ENCODE results near the gene KCNMA1. TPM values are rescaled to one million over a fixed set of nuclear protein-coding genes. Genes with fewer than 3 reads are reported as not detected.

KCNMA1 gene
- total RNA-seq, 1 experiment from 2014 or later = 0.45 TPM

DNA sequence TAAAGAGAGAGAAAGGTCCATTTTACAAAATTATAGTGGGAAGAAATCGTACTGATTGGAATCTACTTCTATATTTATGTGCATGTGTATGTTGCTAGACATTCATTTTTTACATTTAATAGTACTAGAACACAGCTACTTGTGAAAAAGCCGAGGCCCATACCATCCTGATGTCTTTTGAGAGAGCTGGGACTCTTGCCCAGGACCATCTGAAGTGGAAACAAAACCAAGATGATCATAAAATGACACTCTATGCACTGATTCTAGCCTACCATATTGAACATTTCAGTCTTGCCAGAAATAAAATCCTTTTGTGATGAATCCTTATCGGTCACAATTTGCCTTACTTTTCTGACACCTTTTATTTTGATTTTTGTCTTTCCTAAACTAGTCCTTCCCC lies 640.0 kb downstream of the KCNMA1 start:
- Mint-ChIP-seq H3K4me1 (ENCODE audit: low read depth, unreplicated experiment) (no peaks in the 10 kb centered on the region), H3K36me3 (ENCODE audit: insufficient read depth, unreplicated experiment) (no peaks in the 10 kb centered on the region), H3K27me3 (ENCODE audit: unreplicated experiment) (peaks cover 83% of the 10 kb centered on the region), H3K4me3 (ENCODE audit: low read depth, unreplicated experiment) (no peak overlapping the region), H3K9me3 (ENCODE audit: low read depth, unreplicated experiment) (no peaks in the 10 kb centered on the region), H3K27ac (ENCODE audit: unreplicated experiment) (no peak overlapping the region)
- CTCF ChIA-PET = interaction anchor here (0.6 kb wide), 1 partner anchor 7 kb away, joined by 3 read pairs; no protein-coding TSS in a partner anchor
- intact Hi-C loops (cut with micrococcal nuclease; ENCODE audit: unreplicated experiment) = no loop called here
- no TSS peak for BruUV-seq (replicated peaks)
- TF ChIP-seq, protein P1, sequence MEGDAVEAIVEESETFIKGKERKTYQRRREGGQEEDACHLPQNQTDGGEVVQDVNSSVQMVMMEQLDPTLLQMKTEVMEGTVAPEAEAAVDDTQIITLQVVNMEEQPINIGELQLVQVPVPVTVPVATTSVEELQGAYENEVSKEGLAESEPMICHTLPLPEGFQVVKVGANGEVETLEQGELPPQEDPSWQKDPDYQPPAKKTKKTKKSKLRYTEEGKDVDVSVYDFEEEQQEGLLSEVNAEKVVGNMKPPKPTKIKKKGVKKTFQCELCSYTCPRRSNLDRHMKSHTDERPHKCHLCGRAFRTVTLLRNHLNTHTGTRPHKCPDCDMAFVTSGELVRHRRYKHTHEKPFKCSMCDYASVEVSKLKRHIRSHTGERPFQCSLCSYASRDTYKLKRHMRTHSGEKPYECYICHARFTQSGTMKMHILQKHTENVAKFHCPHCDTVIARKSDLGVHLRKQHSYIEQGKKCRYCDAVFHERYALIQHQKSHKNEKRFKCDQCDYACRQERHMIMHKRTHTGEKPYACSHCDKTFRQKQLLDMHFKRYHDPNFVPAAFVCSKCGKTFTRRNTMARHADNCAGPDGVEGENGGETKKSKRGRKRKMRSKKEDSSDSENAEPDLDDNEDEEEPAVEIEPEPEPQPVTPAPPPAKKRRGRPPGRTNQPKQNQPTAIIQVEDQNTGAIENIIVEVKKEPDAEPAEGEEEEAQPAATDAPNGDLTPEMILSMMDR (IDR thresholded peaks at IDR 0.05; ENCODE audit: unreplicated experiment) = no peak
- DNase-seq = no peak

DNA sequence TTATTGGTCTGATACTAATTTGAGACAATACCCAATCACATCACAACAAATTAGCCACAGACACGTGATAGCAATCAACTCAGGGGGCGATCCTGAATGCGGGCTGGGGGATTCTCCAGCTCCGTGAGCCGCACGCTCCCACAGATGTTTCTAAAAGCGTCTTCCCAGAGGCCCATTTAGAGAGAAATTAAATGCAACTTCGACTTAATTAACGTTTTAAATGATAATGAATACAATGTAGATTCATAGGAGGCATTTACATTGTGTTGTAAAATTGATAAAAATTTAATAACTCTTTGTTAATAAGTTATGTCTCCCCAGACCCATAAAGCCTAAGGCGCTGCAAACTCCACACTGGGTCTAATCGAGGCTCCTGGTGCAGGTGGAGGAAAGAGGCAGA lies 642.6 kb downstream of the KCNMA1 start:
- no peak for DNase-seq
- Mint-ChIP-seq H3K4me3 (ENCODE audit: low read depth, unreplicated experiment) (no peak overlapping the region), H3K27me3 (ENCODE audit: unreplicated experiment) (peaks cover 85% of the 10 kb centered on the region), H3K27ac (ENCODE audit: unreplicated experiment) (no peak overlapping the region), H3K9me3 (ENCODE audit: low read depth, unreplicated experiment) (no peaks in the 10 kb centered on the region), H3K36me3 (ENCODE audit: insufficient read depth, unreplicated experiment) (no peaks in the 10 kb centered on the region), H3K4me1 (ENCODE audit: low read depth, unreplicated experiment) (no peaks in the 10 kb centered on the region)
- TF ChIP-seq, protein P1 (IDR thresholded peaks at IDR 0.05; ENCODE audit: unreplicated experiment) = no peak
- CTCF ChIA-PET = no interaction called here
- no TSS peak for BruUV-seq (replicated peaks)
- intact Hi-C loops (cut with micrococcal nuclease; ENCODE audit: unreplicated experiment) = no loop called here

DNA sequence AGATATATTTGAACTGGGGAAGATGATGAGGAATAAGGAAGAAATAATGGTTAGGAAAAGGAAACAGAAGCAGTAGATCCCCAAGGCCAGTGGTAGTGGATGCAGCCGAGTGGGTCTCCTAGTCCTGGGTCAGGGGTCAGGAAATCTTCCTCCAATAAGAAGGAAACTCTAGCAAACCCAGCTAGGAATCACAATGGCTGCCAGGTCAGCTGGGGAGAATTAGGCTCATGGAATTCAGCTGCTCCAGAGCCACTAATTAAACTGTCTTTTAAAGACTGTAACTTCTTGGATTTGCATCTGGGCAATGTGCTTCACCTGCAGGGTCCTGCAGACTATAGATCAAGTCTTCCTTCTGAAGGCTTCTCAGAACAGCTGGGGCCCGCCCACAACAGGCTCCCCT lies 644.4 kb downstream of the KCNMA1 start:
- DNase-seq = no peak
- TF ChIP-seq, protein P1 (IDR thresholded peaks at IDR 0.05; ENCODE audit: unreplicated experiment) = no peak
- no TSS peak for BruUV-seq (replicated peaks)
- Mint-ChIP-seq H3K27ac (ENCODE audit: unreplicated experiment) (no peak overlapping the region), H3K36me3 (ENCODE audit: insufficient read depth, unreplicated experiment) (no peaks in the 10 kb centered on the region), H3K27me3 (ENCODE audit: unreplicated experiment) (peaks cover 91% of the 10 kb centered on the region), H3K4me1 (ENCODE audit: low read depth, unreplicated experiment) (no peaks in the 10 kb centered on the region), H3K9me3 (ENCODE audit: low read depth, unreplicated experiment) (no peaks in the 10 kb centered on the region), H3K4me3 (ENCODE audit: low read depth, unreplicated experiment) (no peak overlapping the region)
- CTCF ChIA-PET = interaction anchor here (0.9 kb wide), 1 partner anchor 8 kb away, joined by 3 read pairs; no protein-coding TSS in a partner anchor
- intact Hi-C loops (cut with micrococcal nuclease; ENCODE audit: unreplicated experiment) = no loop called here

GRCh38 chr10:76992467-76992866 lies 645.1 kb downstream of the KCNMA1 start:
- no peak overlapping the region for H3K27ac Mint-ChIP-seq (ENCODE audit: unreplicated experiment)
- no peak for DNase-seq
- no peaks in the 10 kb centered on the region for H3K9me3 Mint-ChIP-seq (ENCODE audit: low read depth, unreplicated experiment)
- H3K36me3 Mint-ChIP-seq (ENCODE audit: insufficient read depth, unreplicated experiment) = no peaks in the 10 kb centered on the region
- peaks cover 91% of the 10 kb centered on the region for H3K27me3 Mint-ChIP-seq (ENCODE audit: unreplicated experiment)
- no peak overlapping the region for H3K4me3 Mint-ChIP-seq (ENCODE audit: low read depth, unreplicated experiment)
- no peaks in the 10 kb centered on the region for H3K4me1 Mint-ChIP-seq (ENCODE audit: low read depth, unreplicated experiment)
- TF ChIP-seq, protein P1 (IDR thresholded peaks at IDR 0.05; ENCODE audit: unreplicated experiment) = no peak
- no TSS peak for BruUV-seq (replicated peaks)
- intact Hi-C loops (cut with micrococcal nuclease; ENCODE audit: unreplicated experiment) = no loop called here
- CTCF ChIA-PET = interaction anchor here (0.5 to 1.1 kb wide), 2 partner anchors 10 to 983 kb away, joined by 3 to 5 read pairs; no protein-coding TSS in a partner anchor
